Stimulated activated CD8-positive, alpha-beta memory T cell treated with anti-CD3 and anti-CD28 coated beads, Interleukin-12 subunit alpha, Interleukin-12 subunit beta, amount 100 ng/mL, for 1 hour (primary cell): ENCODE measurements around the gene SLC44A1.

ENCODE experiments used
- DNase-seq: peaks from one replicate; pipeline ENCODE4 v3.0.0-alpha.2; 2020; ENCODE audit warnings: low read depth

SLC44A1 gene

DNA sequence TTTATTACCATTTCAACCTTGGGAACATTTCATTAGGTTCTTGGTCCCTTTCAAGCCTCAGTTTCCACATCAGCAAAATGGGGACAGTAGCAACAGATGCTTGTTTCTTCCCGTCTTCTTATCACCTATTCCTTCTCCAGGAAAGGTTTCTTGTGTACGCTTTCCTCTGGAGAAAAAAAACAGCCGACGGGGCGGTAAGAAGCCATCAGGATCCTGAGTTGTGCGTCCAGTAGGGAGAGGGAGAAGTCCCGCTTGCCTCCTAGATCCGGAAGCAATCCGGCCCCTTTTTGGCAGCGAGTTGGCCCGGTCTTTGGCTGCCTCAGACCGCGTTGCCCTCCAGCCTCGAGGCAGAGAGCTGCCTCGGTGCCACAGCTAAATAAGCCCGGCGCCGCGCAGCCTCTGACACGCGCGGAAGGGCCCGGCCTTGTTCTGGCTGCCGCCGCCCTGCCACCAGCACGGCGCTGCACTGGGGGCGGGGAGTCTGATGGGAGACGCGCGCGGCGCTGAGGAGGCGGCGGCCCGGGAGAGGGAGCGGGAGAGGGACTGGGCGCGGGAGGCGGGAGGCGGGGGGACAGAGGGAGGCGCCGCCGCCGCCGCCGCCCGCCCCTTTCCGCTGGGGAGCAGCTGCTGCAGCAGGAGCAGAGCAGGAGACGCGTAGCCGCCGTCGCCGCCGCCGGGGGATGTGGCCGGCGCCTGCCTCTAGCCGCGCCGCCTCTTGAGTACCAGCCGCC lies at the start of gene SLC44A1:
Gene SLC44A1, plus strand, starts transcription at position 649 of the 731 bp plus-strand sequence. CDS start 218 bp downstream, outside the sequence.
- peak; percentile 81 for DNase-seq

DNA sequence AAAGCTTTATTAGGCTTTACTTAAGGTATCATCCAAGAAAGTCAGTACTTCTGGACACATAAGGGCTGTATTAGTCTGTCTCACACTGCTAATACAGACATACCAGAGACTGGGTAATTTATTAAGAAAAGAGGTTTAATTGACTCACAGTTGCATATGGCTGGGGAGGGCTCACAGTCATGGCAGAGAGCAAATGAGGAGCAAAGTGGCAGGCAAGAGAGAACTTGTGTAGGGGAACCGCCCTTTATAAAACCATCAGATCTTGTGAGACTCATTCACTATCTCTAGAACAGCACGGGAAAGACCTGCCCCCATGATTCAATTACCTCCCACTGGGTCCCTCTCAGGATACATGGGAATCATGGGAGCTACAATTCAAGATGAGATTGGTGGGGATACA lies 49.2 kb upstream of the SLC44A1 start:
- DNase-seq = no peak

DNA sequence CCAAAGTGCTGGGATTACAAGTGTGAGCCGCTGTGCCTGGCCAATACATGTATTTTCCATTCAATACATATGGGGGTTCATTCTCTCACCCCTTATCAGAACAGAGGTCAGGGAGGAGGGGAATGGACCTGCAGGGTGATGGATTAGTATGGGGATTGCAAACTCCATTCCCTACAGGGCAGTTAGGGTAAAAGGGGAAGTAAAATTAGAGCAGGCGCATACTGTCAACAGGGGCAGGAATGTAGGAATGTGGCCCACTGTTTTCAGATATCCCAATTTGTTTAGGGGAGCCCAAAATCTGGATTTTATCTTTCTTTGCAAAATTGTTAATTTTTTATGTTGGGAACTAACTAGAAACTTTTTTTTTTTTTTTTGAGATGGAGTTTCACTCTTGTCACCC lies 46.4 kb upstream of the SLC44A1 start:
- DNase-seq = no peak

DNA sequence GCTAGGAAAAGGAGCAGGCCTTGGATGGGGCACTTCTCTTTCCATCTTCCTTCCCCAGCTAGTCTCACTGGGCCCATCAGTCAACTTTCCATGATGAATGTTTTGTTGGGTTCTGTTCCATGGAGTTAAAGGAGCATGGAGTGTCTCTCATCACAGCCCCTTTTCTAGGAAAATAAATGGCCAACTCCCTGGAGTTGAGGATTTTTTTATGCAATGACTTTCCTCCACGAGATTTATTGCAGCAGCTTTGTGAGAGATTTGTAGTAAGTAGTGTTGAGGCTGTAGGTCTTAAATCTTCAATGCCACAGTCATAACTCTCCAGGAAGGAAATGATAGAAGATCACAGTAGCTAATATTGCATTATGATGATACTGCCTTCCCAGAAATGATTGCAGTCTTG lies 45.6 kb upstream of the SLC44A1 start:
- no peak for DNase-seq

DNA sequence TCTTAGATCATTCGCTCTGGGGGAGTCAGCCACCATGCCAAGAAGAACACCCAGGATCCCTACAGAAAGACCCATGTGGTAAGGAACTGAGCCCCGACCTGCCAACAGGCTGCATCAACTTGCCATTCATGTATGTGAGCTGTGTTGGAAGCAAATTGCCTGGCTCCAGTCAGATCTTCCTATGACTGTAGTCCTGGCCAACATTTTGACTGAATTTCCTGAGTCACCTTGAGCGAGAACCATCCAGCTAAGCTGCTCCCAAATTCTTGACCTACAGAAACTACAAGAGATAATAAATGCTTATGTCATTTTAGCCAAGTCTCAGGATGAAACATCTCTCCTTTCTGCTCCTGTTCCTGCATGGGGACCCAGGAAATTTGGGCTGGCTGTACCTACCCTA lies 40.0 kb upstream of the SLC44A1 start:
- DNase-seq = no peak

DNA sequence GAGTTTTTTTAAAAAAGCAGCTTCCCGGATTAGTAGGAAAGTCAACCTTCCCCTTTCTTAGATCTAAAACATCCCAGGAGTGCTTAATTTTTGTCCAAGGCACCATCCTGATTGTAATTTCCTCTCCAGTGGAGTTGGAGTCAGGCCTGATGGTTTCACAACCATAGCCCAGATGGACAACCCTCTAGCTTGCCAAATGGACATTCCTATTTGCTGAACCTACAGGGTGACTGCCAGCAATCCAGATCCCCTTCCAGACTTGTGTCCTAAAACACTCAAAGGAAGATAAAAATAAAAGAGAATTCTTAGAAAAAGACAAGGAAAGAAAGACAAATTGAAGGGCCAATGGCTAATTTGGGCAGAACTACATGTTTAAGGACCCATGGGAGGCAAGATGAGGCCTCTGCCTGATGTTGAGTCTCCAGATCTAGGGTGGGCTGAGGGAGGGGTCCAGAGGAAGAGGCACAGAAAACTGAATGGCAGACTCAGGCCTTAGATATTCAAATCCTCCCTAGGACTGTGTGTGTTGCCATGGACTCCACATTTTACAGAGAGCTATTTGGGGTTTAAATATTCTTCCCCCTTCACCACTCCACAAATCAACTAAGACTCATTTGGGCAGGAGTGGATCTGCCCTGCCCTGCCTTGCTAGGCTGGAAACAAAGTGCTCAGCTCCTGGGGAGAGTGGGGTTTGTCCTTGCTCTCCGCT lies 38.5 kb upstream of the SLC44A1 start:
- no peak for DNase-seq

DNA sequence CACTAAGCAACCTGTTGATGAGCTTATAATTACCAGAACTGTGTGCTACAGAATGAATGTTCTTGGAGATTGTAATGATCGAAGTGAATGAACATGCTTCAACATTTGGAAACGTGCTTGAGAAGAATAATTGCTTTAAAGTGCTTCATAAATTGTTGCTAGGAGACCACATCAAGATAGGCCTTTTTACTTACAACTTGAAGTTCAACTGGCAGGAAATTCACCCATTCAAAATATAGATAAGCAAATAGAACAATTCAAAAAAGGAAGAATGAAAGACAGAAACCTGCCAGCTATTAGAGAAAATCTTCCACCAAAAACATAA lies 38.0 kb upstream of the SLC44A1 start:
- no peak for DNase-seq

DNA sequence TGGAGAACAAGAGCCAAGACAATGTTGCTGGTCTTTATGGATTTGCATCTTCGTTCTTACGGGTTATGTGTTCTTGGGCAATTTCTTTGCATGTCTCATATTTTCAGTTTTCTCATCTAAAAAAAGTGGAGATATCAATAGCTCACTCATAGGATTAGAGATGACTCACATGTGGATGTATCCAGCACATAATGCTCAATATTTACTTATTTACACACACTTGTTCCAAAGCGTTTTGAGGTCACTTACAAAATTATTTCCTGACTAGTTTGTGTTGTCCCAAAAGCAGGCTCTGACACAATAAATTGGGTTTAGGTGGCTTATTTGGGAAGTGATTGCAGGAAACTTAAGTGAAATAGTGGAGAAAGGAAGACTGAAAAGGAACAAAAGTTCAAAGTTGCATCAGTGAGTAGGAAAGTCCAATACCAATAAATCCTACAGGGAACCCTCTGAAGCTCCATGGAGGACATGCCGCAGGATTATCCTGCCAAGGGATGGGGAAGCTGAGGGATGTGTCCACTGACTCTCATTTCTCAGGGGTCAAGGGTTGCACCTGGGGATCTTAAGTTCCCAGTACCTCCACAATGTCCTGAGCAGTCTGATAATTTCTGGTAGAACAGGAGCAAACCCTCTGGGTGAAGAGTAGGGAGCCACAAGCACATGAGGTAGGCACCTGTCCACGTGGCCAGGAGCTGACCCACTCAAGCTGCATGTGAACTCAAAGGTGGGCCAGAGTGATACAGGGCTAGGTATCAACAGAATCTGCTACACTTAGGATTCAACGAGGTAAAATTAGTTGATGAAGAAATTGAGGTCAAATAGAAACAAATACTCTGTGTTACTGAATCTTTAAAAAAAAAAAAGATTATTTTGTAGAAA lies 37.4 kb upstream of the SLC44A1 start:
- DNase-seq = no peak

DNA sequence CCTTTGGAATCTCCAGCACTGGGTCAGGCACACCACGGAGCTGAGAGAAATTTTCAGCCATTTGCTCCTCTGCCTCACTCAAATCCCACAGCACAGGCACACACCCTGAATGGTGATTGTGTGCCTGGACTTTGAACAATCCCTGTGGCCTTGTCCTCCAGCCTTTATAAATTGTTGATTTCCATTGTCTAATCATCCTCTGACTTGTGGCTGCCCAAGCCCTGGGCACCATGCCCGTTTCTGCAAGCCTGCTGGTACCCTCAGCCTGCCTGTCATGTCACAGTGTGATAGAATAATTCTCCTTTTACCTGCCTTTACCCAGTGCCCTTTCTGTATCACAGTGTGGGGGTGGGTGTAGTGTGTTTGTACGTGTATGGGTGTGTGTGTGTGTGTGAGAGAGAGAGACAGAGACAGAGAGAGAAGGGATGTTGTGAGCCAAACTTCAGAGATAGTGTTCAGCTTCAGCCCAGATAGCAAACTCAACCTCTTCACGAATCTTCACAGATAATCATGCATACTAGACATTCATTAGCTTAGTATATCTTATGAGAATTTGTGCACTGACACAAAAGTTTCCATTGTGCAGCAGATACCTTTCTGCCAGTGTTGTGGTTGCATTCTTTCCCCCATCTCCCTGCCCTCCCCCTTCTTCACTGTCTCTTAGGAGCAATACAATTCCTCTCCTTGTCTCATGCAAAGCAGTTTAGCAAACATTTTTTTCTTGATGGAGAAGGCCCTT lies 27.8 kb upstream of the SLC44A1 start:
- DNase-seq = no peak

DNA sequence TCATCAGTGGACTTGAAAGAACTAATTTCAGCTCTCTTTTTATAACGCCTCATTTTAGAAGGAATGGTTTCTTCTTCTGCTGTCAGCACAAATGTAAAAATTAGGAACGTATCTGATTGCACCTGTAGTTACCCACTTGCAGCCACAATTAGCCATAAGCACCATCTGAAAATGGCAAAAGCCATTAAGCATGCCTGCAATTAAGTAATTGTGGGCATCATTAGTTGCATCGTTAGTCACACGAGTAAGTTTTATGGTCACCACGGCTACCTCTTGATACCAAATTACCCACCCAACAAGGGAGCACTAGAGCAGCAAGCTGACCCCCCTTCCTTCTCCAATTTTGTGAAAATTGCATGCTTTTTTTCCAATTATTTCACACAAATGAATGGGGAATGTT lies 25.8 kb upstream of the SLC44A1 start:
- no peak for DNase-seq

DNA sequence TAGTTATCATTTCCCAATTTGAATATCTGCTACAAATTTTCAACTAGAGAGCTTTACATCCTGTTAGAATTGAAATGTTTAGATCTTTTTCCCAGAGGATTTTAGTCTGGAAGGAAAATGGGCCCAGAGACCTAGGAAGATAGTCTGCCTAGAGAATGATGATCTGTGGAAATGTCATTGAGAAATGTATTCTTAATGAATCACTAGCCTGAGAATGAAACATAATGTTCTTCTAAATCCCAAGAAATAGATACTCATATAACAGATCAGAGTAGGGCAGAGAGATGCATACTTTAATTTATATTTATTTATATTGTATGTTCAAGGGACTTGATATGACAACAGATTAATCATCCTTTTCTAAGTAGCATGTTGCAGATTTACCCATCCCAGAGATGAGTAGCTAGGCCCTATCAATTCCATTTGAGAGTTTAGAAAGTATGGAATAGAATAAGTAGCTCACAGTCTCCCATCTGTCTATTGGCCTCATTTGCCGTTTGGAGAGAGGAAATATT lies 25.1 kb upstream of the SLC44A1 start:
- no peak for DNase-seq

DNA sequence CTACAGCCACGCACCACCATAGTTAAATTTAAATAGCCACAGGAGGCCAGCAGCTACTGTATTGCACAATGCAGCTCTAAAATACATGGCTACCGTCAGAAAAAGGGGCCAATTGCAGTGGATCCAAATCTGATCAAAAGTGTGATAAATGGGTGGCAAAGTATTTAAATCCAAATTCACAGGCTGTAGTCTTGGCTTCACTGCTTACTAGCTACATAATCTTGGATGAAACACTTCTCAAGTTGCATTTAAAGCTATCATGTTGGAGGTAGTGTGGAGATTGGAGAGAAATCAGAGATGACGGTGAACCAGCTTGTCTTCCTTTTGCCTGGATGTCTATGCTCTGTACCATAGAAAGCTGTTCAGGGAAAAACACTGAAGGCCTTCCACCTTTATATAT lies 24.0 kb upstream of the SLC44A1 start:
- DNase-seq = no peak

DNA sequence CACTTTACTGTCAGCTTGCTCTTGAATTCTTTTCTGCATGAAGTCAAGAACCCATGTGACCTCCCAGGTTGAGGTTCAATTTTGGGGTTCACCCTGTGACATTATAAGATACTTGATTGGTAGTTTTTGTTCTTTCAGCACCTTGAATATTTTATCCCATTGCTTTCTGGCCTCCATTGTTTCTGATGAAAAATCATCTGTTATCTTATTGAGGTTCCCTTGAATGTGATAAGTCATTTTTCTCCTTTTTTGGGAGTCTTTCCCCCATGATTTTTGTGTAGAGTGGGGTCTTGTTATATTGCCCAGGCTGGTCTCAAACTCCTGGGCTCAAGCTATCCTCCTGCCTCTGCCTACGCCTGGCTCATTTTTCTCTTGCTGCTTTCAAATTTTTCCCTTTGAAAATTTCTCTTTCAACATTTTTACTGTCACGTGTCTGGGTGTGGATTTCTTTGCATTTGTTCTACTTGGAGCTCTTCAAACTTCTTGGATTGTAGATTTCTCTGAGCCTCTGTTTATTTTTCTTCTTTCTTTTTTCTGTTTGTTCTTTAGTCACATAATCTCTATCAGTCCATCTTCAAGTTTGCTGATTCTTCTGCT lies 20.8 kb upstream of the SLC44A1 start:
- no peak for DNase-seq

DNA sequence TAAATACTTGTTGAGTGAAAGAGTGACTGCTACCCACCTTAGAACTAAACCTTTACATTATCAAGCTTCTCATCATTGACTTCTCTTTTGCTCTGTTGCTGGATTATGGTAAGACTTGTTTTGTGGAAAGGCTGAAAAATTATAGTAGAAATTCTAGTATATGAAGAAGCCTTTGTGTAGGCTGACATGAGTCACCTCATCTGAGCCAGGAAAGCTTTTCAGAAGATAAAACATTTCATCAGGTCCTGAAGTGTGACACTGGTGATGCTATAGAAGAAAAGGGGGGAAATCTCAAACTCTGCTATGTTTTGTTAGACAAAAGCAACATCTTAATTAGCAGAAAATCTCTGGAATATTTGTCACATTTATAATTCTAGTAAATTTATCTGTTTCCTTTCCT lies 18.4 kb upstream of the SLC44A1 start:
- no peak for DNase-seq

DNA sequence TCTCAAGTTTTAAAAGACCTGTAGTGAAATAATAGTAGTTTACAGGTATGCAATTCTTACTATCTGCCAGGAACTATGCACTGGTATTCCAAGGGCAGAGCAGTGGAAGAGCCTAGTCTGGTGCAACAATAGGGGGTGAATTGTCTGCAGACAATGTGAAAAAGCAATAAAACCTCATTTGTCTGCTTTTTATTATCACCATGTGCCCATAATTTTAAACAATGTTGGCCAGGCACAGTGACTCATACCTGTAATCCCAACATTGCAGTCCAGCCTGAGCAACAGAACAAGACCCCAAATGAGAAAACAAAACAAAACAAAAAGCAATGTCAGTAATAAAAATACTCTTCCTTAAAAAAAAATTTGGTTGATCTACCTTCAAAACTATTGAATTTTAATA lies 12.2 kb upstream of the SLC44A1 start:
- no peak for DNase-seq

DNA sequence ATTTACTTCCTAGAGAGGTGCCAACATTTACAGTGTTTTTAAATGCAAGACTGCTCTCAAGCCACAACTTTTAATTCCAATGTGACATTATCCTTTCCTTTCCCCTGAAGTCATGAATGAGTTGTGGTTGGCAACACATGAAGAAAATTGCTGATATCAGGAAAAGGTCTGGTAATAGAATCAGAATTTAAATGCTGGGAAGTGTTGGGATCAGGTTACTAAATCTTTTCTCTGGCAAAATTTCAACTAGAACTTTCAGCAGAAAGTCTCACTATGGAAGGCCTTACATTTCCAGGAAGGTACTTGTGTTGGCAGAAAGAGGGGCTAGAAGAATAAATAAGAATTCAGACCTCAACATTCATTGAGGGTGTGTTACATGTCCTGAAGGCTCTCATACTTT lies 10.6 kb upstream of the SLC44A1 start:
- no peak for DNase-seq

DNA sequence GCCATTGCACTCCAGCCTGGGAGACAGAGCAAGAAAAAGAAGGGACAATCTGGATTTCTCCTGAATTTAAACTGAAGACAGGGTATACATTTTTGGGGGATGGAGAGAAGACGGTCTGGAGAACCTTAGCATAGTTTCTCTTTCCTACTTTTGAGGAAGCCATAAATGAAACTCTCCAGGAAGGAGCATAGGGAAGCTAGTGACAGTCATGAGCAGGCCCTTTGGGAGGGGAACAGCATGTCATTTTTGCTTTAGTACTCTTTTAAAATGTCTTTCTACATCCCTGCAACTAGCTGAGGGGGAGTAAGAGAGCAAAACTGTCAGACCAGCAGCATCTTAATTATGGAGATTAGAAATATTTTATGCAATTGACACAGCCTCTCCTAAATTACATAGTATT lies 8.2 kb upstream of the SLC44A1 start:
- DNase-seq = no peak

DNA sequence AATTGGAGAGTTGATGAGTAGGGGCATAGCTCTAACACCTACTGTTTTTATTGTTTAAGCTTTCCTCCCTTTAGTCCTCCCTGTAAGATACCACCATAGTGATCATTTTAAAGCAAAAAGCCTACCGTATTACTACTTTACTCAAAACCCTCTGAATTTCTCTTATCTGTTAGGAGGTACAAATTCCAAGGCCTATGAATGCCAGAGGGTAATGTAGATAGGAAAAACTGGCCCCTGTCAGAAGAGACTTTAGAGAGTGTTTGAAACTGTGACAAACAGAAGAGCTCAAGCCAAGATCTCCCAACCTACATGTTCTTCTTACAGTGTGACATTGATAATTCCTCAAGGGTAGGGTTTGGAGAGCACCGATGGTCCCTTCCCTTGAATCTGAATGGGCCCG lies 7.2 kb upstream of the SLC44A1 start:
- no peak for DNase-seq

DNA sequence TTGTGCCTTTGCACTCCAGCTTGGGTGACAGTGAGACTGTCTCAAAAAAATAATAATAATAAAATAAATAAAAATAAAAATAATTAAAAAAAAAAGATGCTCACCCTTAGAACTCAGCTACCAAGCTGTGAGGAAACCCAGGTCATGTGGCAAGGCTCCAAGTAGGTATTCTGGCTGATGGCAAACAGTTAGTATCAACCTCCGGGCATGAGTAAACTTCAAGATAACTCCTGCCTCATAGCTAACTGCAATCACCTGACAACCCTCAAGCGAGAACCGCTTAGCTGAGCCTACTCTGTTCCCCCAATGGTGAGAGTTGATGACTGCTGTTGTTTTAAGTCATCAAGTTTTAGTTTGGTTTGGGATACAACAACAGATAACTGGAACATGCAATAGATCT lies 6.1 kb upstream of the SLC44A1 start:
- no peak for DNase-seq

DNA sequence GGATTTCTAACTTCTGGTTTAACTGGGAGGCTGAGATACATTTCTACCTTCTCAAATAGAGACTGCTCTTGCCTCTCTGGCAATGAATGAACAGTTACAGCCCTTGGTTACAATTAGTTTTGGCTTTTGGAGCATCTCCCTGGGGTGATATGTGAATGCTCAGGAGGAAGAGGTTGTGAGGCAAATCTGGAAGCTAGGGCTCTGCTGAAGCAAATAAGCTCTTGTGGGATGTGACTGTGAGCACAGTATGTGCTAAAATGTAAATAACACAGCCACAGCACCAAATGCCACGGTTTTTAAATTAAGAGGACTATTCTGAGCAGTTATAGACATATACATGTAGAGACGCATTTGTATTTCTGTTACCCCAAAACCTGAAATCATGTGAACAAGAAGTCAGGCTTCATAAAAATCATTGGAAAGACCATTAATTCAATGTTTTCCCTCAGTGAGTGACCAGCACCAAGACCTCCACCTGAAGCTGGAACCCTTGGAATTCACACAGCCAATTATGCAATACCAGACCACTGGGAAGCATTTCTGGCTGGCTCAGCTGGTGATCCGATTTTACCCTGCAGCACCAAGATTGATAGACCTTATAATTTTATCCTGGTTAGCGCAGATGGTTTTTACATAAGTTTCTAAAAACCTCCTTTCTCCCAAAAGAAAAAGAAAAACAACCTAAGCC lies 3.0 kb upstream of the SLC44A1 start:
- no peak for DNase-seq

DNA sequence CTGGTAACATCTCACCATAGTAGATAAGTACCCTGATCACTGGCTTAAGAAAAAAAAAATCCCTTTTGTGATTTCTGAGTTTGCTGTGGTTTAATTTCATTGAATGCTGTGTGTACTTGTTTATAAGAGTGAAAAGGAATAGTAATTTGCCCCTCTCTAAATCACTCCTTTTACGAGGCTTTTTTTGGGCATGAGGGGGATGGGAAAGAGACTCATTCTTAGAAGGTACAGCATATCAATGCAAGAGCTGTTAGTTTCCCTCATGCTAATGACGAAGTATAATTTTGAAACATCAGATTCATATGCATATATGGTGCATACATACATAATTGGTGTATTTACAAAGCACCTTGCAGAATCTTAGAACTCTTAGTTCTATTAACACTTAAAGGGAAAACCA lies 2.4 kb upstream of the SLC44A1 start:
- DNase-seq = no peak
